SK-N-SH treated with all-trans-retinoic acid at 6 μM for 48 hours (cell line): ENCODE results near the gene MVD.
A peak's percentile ranks its signal among the peaks of the same experiment; 100 is the strongest.

ENCODE experiments used
- ATAC-seq: fragments of 200-7000 bp; cut with Tn5 transposase; 3 replicates; pipeline ENCODE4 v1.9.1; 2020; ENCODE audit warnings: mild to moderate bottlenecking, moderate library complexity
- ARNTL ChIP-seq: fragments of 450-650 bp; formaldehyde crosslinking; IDR thresholded peaks from 2 replicates; pipeline ENCODE4 v1.5.0; 2020; ENCODE audit warnings: low read depth, mild to moderate bottlenecking, moderate library complexity, borderline replicate concordance
- BACH2 ChIP-seq: fragments of 250-450 bp; sonication (Bioruptor Pico); IDR thresholded peaks from 2 replicates; pipeline ENCODE4 v1.9.0; 2021; ENCODE audit warnings: mild to moderate bottlenecking, borderline replicate concordance
- CSDC2 ChIP-seq: fragments of 250-450 bp; sonication (Bioruptor Pico); IDR thresholded peaks from 2 replicates; pipeline ENCODE4 v1.5.0; 2020; ENCODE audit warnings: mild to moderate bottlenecking, moderate library complexity
- GLIS3 ChIP-seq: fragments of 250-450 bp; sonication (Bioruptor Pico); IDR thresholded peaks from 2 replicates; pipeline ENCODE4 v1.5.0; 2020; ENCODE audit warnings: mild to moderate bottlenecking, moderate library complexity
- ISL1 ChIP-seq: fragments of 250-450 bp; sonication (Bioruptor Pico); IDR thresholded peaks from 2 replicates; pipeline ENCODE4 v2.1.2; 2022; ENCODE audit warnings: mild to moderate bottlenecking, moderate library complexity
- OSR1 ChIP-seq: fragments of 250-450 bp; sonication (Bioruptor Pico); IDR thresholded peaks from 2 replicates; pipeline ENCODE4 v1.8.0; 2022; ENCODE audit warnings: moderate library complexity, mild to moderate bottlenecking, inconsistent platforms
- POU6F1 ChIP-seq: fragments of 250-450 bp; sonication (Bioruptor Pico); IDR thresholded peaks from 2 replicates; pipeline ENCODE4 v1.8.0; 2021; ENCODE audit warnings: low read depth, mild to moderate bottlenecking, moderate library complexity, borderline replicate concordance
- PPARA ChIP-seq: fragments of 250-450 bp; sonication (Bioruptor Pico); IDR thresholded peaks from 2 replicates; pipeline ENCODE4 v1.5.0; 2020; ENCODE audit warnings: mild to moderate bottlenecking, borderline replicate concordance
- RARB ChIP-seq: fragments of 250-450 bp; sonication (Bioruptor Pico); IDR thresholded peaks from 2 replicates; pipeline ENCODE4 v1.8.0; 2021; ENCODE audit warnings: mild to moderate bottlenecking, moderate library complexity
- SNAI2 ChIP-seq: fragments of 250-450 bp; sonication (Bioruptor Pico); IDR thresholded peaks from 2 replicates; pipeline ENCODE4 v1.5.0; 2020; ENCODE audit warnings: mild to moderate bottlenecking, moderate library complexity
- TCF4 ChIP-seq: fragments of 250-450 bp; sonication (Bioruptor Pico); IDR thresholded peaks from 2 replicates; pipeline ENCODE4 v1.8.0; 2021; ENCODE audit warnings: mild to moderate bottlenecking, moderate library complexity, borderline replicate concordance
- TSHZ2 ChIP-seq: fragments of 250-450 bp; sonication (Bioruptor Pico); IDR thresholded peaks from 2 replicates; pipeline ENCODE4 v1.5.0; 2020; ENCODE audit warnings: mild to moderate bottlenecking, moderate library complexity
- ZC3H10 ChIP-seq: fragments of 250-450 bp; sonication (Bioruptor Pico); IDR thresholded peaks from 2 replicates; pipeline ENCODE4 v1.5.1; 2021; ENCODE audit warnings: mild to moderate bottlenecking, moderate library complexity
- ZFP3 ChIP-seq: fragments of 250-450 bp; sonication (Bioruptor Pico); IDR thresholded peaks from 2 replicates; pipeline ENCODE4 v1.5.0; 2020; ENCODE audit warnings: mild to moderate bottlenecking, moderate library complexity
- ZFP30 ChIP-seq: fragments of 450-650 bp; formaldehyde crosslinking; IDR thresholded peaks from 2 replicates; pipeline ENCODE4 v1.5.0; 2022; ENCODE audit warnings: mild to moderate bottlenecking, moderate library complexity
- ZNF565 ChIP-seq: fragments of 450-650 bp; formaldehyde crosslinking; conservative IDR thresholded peaks from 2 replicates; pipeline ENCODE4 v1.5.0; 2020; ENCODE audit warnings: low read depth, mild to moderate bottlenecking, moderate library complexity
- ZNF70 ChIP-seq: fragments of 450-650 bp; formaldehyde crosslinking; IDR thresholded peaks from 2 replicates; pipeline ENCODE4 v1.5.0; 2020; ENCODE audit warnings: mild to moderate bottlenecking, moderate library complexity
- ZNF8 ChIP-seq: fragments of 450-650 bp; formaldehyde crosslinking; IDR thresholded peaks from 2 replicates; pipeline ENCODE4 v1.5.0; 2020; ENCODE audit warnings: mild to moderate bottlenecking, moderate library complexity
- TF ChIP-seq, protein P1 (sequence below): fragments of 250-450 bp; sonication (Bioruptor Pico); IDR thresholded peaks from 2 replicates; pipeline ENCODE4 v1.5.1; 2021; ENCODE audit warnings: mild to moderate bottlenecking, moderate library complexity
- TF ChIP-seq, protein P2 (sequence below): fragments of 250-450 bp; sonication (Bioruptor Pico); IDR thresholded peaks from 2 replicates; pipeline ENCODE4 v1.5.1; 2020; ENCODE audit warnings: low read depth, mild to moderate bottlenecking, moderate library complexity
- TF ChIP-seq, protein P3 (sequence below): fragments of 250-450 bp; sonication (Bioruptor Pico); IDR thresholded peaks from 2 replicates; pipeline ENCODE4 v1.8.0; 2020; ENCODE audit warnings: mild to moderate bottlenecking, moderate library complexity, borderline replicate concordance

Gene MVD

DNA sequence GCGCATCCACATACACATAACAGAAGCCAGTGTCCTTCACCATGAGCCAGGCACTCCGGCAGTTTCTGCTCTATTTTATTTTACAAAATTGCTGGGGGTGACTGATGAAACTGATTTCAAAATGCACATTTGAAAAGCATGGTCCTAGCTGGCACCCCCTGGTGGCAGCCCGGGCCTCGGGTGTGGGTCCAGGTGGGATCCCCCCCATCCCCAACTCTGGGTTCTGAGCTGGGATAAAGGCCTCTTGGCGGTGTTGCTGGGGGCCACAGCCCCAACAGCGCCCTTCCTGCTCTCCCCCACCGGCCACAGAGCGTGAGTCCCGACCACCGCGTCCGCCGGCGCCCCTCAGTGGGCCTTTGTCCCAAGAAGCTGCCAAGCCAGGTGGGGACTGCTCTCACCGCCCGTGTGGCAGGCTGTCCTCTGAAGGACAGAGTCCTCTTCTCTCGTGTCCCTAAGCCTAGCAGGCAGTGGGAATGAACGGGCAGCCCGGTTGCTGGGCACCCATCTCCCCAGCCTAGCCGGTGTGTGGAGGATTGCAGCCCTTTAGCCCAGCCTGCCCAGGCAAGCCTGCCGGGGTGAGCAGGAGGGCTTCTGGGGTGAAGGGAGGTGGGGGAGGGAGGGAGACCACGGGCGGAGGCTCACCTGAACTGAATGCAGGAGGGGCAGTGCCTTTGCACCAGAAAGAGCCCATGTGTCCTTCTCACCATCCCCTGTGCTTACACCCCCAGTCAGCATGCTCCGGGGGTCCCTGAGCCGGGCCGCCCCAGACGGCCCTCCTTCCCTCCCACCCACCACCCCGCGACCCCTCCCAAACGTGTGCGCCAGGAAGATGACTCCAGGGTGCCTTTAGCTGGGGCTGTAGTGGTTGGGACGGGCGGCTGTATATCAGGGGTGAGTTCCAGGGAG, 22.5 kb upstream of the MVD start:
- no peak for TF ChIP-seq CSDC2 (CRISPR knock-in tag)
- no peak for TF ChIP-seq TCF4 (CRISPR knock-in tag)
- no peak for TF ChIP-seq PPARA (CRISPR knock-in tag)
- no peak for TF ChIP-seq ZC3H10 (CRISPR knock-in tag)
- TF ChIP-seq ARNTL (CRISPR knock-in tag): no peak
- TF ChIP-seq OSR1 (CRISPR knock-in tag): no peak
- ATAC-seq: peak; percentile 31

GRCh38 chr16:88684569-88685155, 21.8 kb upstream of the MVD start:
- no peak for ATAC-seq
- TF ChIP-seq BACH2 (CRISPR knock-in tag) (no peak), TCF4 (CRISPR knock-in tag) (no peak), ZC3H10 (CRISPR knock-in tag) (no peak), CSDC2 (CRISPR knock-in tag) (no peak), TSHZ2 (no peak), ZFP3 (CRISPR knock-in tag) (no peak), SNAI2 (CRISPR knock-in tag) (no peak), ZNF70 (CRISPR knock-in tag) (no peak), POU6F1 (CRISPR knock-in tag) (no peak), PPARA (CRISPR knock-in tag) (no peak), ISL1 (CRISPR knock-in tag) (no peak), GLIS3 (CRISPR knock-in tag) (no peak), RARB (CRISPR knock-in tag) (no peak), ZFP30 (no peak)
- TF ChIP-seq, protein P1, sequence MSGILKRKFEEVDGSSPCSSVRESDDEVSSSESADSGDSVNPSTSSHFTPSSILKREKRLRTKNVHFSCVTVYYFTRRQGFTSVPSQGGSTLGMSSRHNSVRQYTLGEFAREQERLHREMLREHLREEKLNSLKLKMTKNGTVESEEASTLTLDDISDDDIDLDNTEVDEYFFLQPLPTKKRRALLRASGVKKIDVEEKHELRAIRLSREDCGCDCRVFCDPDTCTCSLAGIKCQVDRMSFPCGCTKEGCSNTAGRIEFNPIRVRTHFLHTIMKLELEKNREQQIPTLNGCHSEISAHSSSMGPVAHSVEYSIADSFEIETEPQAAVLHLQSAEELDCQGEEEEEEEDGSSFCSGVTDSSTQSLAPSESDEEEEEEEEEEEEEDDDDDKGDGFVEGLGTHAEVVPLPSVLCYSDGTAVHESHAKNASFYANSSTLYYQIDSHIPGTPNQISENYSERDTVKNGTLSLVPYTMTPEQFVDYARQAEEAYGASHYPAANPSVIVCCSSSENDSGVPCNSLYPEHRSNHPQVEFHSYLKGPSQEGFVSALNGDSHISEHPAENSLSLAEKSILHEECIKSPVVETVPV (CRISPR knock-in tag): no peak
- TF ChIP-seq, protein P2, sequence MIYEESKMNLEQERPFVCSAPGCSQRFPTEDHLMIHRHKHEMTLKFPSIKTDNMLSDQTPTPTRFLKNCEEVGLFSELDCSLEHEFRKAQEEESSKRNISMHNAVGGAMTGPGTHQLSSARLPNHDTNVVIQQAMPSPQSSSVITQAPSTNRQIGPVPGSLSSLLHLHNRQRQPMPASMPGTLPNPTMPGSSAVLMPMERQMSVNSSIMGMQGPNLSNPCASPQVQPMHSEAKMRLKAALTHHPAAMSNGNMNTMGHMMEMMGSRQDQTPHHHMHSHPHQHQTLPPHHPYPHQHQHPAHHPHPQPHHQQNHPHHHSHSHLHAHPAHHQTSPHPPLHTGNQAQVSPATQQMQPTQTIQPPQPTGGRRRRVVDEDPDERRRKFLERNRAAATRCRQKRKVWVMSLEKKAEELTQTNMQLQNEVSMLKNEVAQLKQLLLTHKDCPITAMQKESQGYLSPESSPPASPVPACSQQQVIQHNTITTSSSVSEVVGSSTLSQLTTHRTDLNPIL: no peak

GRCh38 chr16:88681709-88682451, 19.0 kb upstream of the MVD start:
- no peak for ATAC-seq
- no peak for TF ChIP-seq PPARA (CRISPR knock-in tag)
- TF ChIP-seq ZC3H10 (CRISPR knock-in tag): no peak
- no peak for TF ChIP-seq GLIS3 (CRISPR knock-in tag)
- no peak for TF ChIP-seq SNAI2 (CRISPR knock-in tag)
- TF ChIP-seq, protein P3, sequence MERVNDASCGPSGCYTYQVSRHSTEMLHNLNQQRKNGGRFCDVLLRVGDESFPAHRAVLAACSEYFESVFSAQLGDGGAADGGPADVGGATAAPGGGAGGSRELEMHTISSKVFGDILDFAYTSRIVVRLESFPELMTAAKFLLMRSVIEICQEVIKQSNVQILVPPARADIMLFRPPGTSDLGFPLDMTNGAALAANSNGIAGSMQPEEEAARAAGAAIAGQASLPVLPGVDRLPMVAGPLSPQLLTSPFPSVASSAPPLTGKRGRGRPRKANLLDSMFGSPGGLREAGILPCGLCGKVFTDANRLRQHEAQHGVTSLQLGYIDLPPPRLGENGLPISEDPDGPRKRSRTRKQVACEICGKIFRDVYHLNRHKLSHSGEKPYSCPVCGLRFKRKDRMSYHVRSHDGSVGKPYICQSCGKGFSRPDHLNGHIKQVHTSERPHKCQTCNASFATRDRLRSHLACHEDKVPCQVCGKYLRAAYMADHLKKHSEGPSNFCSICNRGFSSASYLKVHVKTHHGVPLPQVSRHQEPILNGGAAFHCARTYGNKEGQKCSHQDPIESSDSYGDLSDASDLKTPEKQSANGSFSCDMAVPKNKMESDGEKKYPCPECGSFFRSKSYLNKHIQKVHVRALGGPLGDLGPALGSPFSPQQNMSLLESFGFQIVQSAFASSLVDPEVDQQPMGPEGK (CRISPR knock-in tag): no peak
- no peak for TF ChIP-seq ISL1 (CRISPR knock-in tag)
- no peak for TF ChIP-seq POU6F1 (CRISPR knock-in tag)
- no peak for TF ChIP-seq TCF4 (CRISPR knock-in tag)
- TF ChIP-seq ZNF565: no peak
- TF ChIP-seq, protein P1 (CRISPR knock-in tag): no peak
- no peak for TF ChIP-seq ZNF8
